KBM-7 (cell line): ENCODE results near the gene ANKRD26.
"Not testable (repeated sequence)": the region's sequence is repeated elsewhere in the genome, so short reads cannot be mapped to it uniquely, and the experiment has no call there.

Experiments used
- DNase-seq: peaks from one replicate; pipeline ENCODE4 v3.0.0-alpha.2; 2015
- in situ Hi-C: fragments of 300-500 bp; cut with MboI; formaldehyde crosslinking; loops from 2 replicates; pipeline ENCODE4 v1.14.3; 2020; ENCODE audit warnings: low sequenced_read_pairs, low pct_unique_long_range_greater_than_20kb, mixed read lengths

The ANKRD26 gene

GRCh38 chr10:27099916-27100812 is at the start of gene ANKRD26:
ANKRD26 (minus strand) TSS chr10:27100494; CDS start chr10:27100326, 168 bp downstream.
- peak; percentile 95 for DNase-seq
- in situ Hi-C loops: no loop called here

GRCh38 chr10:27147701-27148100 is 47.4 kb upstream of the ANKRD26 start:
- no peak for DNase-seq
- in situ Hi-C loops: no loop called here

- no peak for DNase-seq
- in situ Hi-C loops: no loop called here
Measured at GRCh38 chr10:27145937-27146336, 45.6 kb upstream of the ANKRD26 start.

- in situ Hi-C loops: no loop called here
- DNase-seq: no peak
Measured at GRCh38 chr10:27143686-27144085, 43.4 kb upstream of the ANKRD26 start.

GRCh38 chr10:27138277-27138676 is 38.0 kb upstream of the ANKRD26 start:
- in situ Hi-C loops: no loop called here

GRCh38 chr10:27134371-27134770 is 34.1 kb upstream of the ANKRD26 start:
- in situ Hi-C loops: no loop called here
- DNase-seq: no peak

More at GRCh38 chr10:27138277-27138676, 38.0 kb upstream of the ANKRD26 start:
- DNase-seq: no peak

GRCh38 chr10:27108165-27108564 is 7.9 kb upstream of the ANKRD26 start:
- in situ Hi-C loops: no loop called here
- DNase-seq: no peak

GRCh38 chr10:27104919-27105318 is 4.6 kb upstream of the ANKRD26 start:
- no peak for DNase-seq
- in situ Hi-C loops: no loop called here

- in situ Hi-C loops: no loop called here
- no peak for DNase-seq
Measured at GRCh38 chr10:27100813-27101347, 586 bp upstream of the ANKRD26 start.

GRCh38 chr10:27099448-27099847 is 846 bp downstream of the ANKRD26 start:
- in situ Hi-C loops: no loop called here
- no peak for DNase-seq

- DNase-seq: no peak
- in situ Hi-C loops: no loop called here
Measured at GRCh38 chr10:27088119-27089044, 11.9 kb downstream of the ANKRD26 start.

- DNase-seq: peak; percentile 18
- in situ Hi-C loops: no loop called here
Measured at GRCh38 chr10:27072436-27073114, 27.7 kb downstream of the ANKRD26 start.

GRCh38 chr10:27068217-27068891 is 31.9 kb downstream of the ANKRD26 start:
- no peak for DNase-seq
- in situ Hi-C loops: no loop called here

- DNase-seq: no peak
- in situ Hi-C loops: no loop called here
Measured at GRCh38 chr10:27065084-27065483, 35.2 kb downstream of the ANKRD26 start.

- in situ Hi-C loops: no loop called here
- DNase-seq: no peak
Measured at GRCh38 chr10:27052656-27053055, 47.6 kb downstream of the ANKRD26 start.

- in situ Hi-C loops, DNase-seq: not testable (repeated sequence)
Measured at GRCh38 chr10:27045247-27045646, 55.0 kb downstream of the ANKRD26 start.

- no peak for DNase-seq
- in situ Hi-C loops: no loop called here
Measured at GRCh38 chr10:27041196-27041595, 59.1 kb downstream of the ANKRD26 start.

- in situ Hi-C loops: no loop called here
- DNase-seq: no peak
Measured at GRCh38 chr10:27038168-27038567, 62.1 kb downstream of the ANKRD26 start.

GRCh38 chr10:27035163-27035562 is 65.1 kb downstream of the ANKRD26 start:
- no peak for DNase-seq
- in situ Hi-C loops: no loop called here
